ENCODE data around the gene PTPRC.

PTPRC gene

GRCh38 chr1:198711837-198712236, 73.0 kb downstream of the PTPRC start:
- no peak for DNase-seq

GRCh38 chr1:198713081-198713480, 74.2 kb downstream of the PTPRC start:
- DNase-seq = no peak

GRCh38 chr1:198714271-198714670, 75.4 kb downstream of the PTPRC start:
- no peak for DNase-seq

- no peak for DNase-seq
These were observed 77.2 kb downstream of the PTPRC start for GRCh38 chr1:198716051-198716450.

- no peak for DNase-seq
These were observed 78.7 kb downstream of the PTPRC start for GRCh38 chr1:198717510-198717909.

- no peak for DNase-seq
These were observed 84.3 kb downstream of the PTPRC start for GRCh38 chr1:198723127-198723526.

- no peak for DNase-seq
These were observed 86.2 kb downstream of the PTPRC start for GRCh38 chr1:198725090-198725489.

- no peak for DNase-seq
These were observed 87.6 kb downstream of the PTPRC start for GRCh38 chr1:198726455-198726854.

GRCh38 chr1:198729195-198729863, 90.5 kb downstream of the PTPRC start:
- no peak for DNase-seq

- no peak for DNase-seq
These were observed 92.1 kb downstream of the PTPRC start for GRCh38 chr1:198730952-198731351.

- no peak for DNase-seq
These were observed 95.6 kb downstream of the PTPRC start for GRCh38 chr1:198734323-198735008.

GRCh38 chr1:198741744-198742143, 102.9 kb downstream of the PTPRC start:
- no peak for DNase-seq

- DNase-seq = no peak
These were observed 108.3 kb downstream of the PTPRC start for GRCh38 chr1:198747127-198747526.

- no peak for DNase-seq
These were observed 110.4 kb downstream of the PTPRC start for GRCh38 chr1:198749279-198749678.

GRCh38 chr1:198750081-198750480, 111.2 kb downstream of the PTPRC start:
- no peak for DNase-seq

GRCh38 chr1:198751741-198752140, 112.9 kb downstream of the PTPRC start:
- DNase-seq = no peak

GRCh38 chr1:198754670-198755069, 115.8 kb downstream of the PTPRC start:
- DNase-seq = no peak

GRCh38 chr1:198755715-198756114, 116.9 kb downstream of the PTPRC start:
- DNase-seq = no peak

- DNase-seq = no peak
These were observed 117.6 kb downstream of the PTPRC start for GRCh38 chr1:198756470-198756869.

- no peak for DNase-seq
These were observed 123.2 kb downstream of the PTPRC start for GRCh38 chr1:198761859-198762616.

GRCh38 chr1:198763298-198763714, 124.5 kb downstream of the PTPRC start:
- DNase-seq = no peak

GRCh38 chr1:198764748-198765147, 125.9 kb downstream of the PTPRC start:
- DNase-seq = no peak

- no peak for DNase-seq
These were observed 126.6 kb downstream of the PTPRC start for GRCh38 chr1:198765416-198765815.

- no peak for DNase-seq
These were observed 132.8 kb downstream of the PTPRC start for GRCh38 chr1:198771563-198772153.

Data from activated effector memory CD4-positive, alpha-beta T cell treated with Interleukin-2 at 50 U/mL for 16 hours (primary cell).